ENCODE results near the gene ZSWIM4.
"Not testable (repeated sequence)": the region's sequence is repeated elsewhere in the genome, so short reads cannot be mapped to it uniquely, and the experiment has no call there.

ZSWIM4 gene

DNA sequence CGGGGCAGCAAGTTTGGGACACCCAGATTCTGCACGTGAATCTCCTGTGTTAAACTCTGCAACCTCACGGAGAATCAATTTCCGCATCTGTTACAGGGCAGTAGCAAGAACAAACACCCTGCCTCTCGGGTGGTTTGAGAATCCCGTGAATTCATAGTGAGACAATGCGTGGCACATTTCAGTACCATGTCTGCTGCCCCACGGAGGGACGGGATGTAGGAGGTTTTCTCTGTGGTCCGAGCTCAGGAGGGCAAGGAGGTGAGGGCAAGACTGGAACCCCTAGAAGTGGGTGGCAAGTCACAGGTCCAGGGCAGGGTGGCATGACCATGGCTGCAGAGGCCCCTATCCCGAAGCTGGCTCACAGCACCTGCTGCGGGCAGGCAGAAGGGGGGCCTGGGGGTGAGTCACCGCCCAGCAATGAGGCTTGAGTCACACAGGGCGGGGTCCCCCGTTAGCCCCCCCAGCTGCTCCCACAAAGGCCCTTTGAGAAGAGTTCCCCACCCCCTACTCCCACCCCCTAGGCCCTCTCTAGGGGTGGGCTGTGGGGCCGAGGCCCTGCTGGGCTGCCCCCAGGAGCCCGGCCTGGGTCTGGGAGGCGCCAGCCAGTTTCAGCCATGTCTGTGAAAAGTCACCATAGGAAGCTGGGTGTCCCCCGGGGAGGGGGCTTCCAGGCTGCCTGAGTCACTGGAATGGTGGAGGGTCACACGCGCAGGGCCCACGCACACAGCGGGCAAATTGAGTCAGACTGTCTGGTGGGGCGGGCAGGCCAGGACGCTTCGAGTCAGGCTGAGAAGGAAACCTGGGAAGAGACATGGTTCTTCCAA lies 55.9 kb downstream of the ZSWIM4 start:
- DNase-seq (ENCODE audit: low spot score): no peak

DNA sequence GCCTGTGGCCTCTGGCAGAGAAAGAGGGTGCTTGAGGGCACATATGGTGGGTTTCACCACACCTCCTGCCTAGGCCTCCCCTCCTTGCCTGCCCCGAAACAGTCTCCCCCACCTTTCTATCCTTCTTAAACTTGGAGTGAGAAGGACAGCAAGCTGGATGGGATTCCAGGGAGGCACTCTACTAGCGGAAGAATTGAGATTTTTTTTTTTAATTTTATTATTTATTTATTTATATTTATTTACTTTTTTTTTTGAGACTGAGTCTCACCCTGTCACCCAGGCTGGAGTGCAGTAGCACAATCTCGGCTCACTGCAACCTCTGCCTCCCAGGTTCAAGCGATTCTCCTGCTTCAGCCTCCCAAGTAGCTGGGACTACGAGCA lies 56.5 kb downstream of the ZSWIM4 start:
- DNase-seq (ENCODE audit: low spot score): not testable (repeated sequence)

- not testable (repeated sequence) for DNase-seq (ENCODE audit: low spot score)
Observed at GRCh38 chr19:13852171-13852707, 57.0 kb downstream of the ZSWIM4 start.

DNA sequence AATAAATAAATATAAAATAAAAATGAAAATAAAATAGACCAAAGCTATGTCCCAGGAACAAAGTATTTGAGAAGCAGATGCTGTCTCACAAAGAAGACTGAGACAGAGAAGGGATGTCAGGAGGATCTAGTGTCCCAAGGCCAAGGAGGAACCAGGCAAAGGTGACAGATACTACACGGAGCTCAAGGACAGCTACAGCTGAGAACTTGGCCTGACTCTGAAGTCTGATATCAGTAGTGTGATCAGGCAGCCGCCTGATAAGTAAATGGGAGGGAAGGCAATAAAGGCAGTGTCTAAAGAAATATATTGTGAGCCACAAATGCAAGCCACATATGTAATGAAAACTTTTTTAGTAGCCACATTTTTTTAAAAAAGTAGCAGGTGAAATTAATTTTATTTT lies 61.3 kb downstream of the ZSWIM4 start:
- DNase-seq (ENCODE audit: low spot score): no peak

DNA sequence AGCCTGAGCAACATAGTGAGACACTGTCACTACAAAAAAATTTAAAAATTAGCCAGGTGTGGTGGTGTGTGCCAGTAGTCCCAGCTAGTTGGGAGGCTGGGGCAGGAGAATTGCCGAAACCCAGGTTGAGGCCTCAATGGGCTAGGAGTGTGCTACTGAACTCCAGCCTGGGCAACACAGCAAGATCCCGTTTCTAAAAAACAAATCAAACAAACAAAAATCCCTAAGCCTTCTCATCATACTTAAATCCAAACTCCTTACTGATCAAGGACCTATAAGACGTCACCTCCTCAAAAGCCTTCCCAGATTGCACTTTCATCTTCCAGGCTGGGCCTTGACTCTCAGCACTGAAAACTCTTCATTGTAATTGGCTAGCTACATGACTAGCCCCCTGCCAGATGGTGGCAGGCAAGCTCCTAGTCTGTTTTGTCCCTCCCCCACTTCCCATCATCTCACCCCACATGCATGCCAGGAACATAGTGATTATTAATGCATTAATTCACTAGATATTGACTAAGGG lies 64.2 kb downstream of the ZSWIM4 start:
- no peak for DNase-seq (ENCODE audit: low spot score)

GRCh38 chr19:13860679-13861391 lies 65.6 kb downstream of the ZSWIM4 start:
- no peak for DNase-seq (ENCODE audit: low spot score)

GRCh38 chr19:13861392-13861713 lies 66.1 kb downstream of the ZSWIM4 start:
- DNase-seq (ENCODE audit: low spot score): no peak

- peak; percentile 88 for DNase-seq (ENCODE audit: low spot score)
Observed at GRCh38 chr19:13861714-13862531, 66.7 kb downstream of the ZSWIM4 start.

- no peak for DNase-seq (ENCODE audit: low spot score)
Observed at GRCh38 chr19:13864046-13864666, 68.9 kb downstream of the ZSWIM4 start.

DNA sequence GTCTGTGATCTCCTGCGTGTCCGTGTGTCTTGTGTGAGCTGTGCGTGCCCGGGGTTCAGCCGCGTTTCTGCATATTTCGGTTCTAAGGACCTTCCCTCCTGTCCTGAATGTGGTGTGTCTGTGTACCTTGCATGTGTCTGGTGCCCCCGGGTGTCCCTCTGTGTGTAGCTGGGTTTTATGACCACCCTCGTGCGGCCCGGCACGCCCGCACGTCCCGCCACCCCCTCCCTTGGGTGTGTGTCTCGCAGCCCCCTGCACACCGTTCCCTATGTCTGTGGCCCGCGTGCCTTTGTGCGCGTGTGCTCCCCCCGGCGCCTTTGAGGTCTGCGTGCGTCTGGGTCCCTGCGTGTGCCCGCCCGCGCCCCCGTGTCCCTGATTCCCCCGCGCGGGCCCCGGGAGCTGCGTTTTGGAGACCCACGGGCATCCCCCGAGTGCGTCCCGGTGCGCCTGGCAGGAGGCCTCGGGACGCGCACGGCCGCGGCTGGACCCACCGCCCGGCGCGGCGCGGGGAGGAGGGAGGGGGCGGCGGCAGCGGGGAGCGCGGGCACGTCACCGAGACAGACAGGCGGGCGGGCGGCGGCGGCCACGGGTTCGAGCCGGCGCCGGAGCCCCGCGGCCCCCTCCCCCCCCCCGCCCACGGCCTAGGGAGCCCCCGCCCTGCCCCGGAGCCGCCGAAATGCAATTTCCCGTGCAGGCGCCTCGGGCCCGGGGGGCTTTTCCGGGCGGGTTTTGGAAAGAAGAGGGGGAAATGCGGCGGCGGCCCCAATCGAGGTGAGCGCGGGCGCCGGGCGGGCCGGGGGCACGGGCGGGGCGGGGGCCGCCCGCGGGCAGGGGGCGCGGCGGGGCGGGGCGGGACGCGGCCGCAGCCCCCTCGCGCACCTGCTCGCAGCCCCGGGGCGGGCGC lies 69.7 kb downstream of the ZSWIM4 start:
- no peak for DNase-seq (ENCODE audit: low spot score)

DNA sequence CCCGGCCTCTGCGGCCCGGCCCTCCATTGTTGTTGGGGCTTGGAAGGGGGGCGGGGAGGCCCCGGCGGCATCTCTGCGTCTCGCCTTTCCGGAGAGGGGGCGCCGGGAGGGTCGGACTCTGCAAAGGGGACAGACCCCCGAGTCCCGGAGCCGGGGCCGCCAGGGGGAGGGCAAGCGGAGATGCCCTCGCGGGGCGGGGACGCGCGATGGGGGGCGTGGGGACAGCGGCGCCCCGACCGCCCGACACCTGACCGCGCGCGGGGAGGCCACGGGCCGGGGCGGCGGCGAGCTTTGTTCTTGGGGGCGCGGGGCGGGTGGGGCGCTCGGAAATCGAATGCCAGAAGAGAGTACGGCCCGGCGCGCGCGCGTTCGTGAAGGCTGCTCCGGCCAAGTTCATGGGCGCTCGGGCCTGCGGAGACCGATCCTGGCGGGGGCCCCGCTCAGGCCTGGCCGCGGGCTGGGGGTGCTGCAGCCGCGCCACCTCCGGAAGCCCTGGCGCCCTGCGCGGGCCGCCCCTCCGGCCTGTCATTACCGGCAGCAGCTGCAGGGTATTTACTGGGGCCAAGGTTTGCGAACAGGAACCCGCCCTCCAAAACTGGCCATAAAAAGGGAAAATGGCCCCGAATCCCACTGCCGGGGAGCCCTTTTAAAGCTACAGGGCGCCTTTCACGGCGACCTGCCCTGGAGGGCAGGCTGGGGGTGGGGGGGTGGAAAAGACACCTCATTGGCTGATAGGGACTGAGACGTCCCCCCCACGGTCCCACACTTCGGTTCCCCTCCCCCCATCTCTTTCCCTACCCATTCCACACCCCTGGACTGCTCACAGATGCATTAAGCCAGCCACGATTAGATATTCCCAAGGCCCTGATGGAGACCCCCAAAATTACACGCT lies 70.6 kb downstream of the ZSWIM4 start:
- DNase-seq (ENCODE audit: low spot score): no peak

GRCh38 chr19:13866463-13867046 lies 71.3 kb downstream of the ZSWIM4 start:
- no peak for DNase-seq (ENCODE audit: low spot score)

DNA sequence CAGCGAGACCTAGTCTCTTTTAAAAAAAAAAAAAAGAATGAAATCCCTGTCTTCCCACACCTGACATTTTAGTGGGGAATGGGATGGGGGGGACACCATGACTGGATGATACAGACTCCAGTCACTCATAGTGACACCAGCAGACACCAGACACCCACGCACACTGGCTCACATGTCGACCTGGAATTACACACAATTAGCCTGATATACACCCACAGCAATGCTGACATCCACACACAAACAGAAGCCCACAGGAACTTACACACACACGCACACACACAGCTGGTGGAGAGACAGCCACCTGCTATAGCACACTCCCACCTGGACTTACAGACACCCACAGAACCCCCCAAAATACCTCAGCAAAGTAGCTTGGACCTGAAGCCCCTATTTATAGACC lies 73.4 kb downstream of the ZSWIM4 start:
- DNase-seq (ENCODE audit: low spot score): no peak

GRCh38 chr19:13869281-13869680 lies 74.0 kb downstream of the ZSWIM4 start:
- DNase-seq (ENCODE audit: low spot score): no peak

GRCh38 chr19:13870873-13871272 lies 75.6 kb downstream of the ZSWIM4 start:
- DNase-seq (ENCODE audit: low spot score): no peak

DNA sequence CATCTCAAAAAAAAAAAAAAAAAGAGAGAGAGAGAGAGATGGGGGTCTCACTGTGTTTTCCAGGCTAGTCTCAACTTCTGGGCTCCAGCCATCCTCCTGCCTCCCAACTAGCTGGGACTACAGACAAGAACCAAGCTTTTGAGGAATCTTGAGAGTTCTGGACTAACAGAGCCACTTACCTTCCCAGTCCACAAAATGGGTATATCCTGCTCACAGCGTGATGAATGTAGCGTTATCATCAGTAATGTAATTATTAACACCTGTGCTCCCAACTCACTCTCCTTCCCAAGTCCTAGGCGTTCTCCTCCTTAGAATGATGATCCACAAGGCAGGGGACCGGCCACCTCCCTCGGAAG lies 77.1 kb downstream of the ZSWIM4 start:
- DNase-seq (ENCODE audit: low spot score): no peak

DNA sequence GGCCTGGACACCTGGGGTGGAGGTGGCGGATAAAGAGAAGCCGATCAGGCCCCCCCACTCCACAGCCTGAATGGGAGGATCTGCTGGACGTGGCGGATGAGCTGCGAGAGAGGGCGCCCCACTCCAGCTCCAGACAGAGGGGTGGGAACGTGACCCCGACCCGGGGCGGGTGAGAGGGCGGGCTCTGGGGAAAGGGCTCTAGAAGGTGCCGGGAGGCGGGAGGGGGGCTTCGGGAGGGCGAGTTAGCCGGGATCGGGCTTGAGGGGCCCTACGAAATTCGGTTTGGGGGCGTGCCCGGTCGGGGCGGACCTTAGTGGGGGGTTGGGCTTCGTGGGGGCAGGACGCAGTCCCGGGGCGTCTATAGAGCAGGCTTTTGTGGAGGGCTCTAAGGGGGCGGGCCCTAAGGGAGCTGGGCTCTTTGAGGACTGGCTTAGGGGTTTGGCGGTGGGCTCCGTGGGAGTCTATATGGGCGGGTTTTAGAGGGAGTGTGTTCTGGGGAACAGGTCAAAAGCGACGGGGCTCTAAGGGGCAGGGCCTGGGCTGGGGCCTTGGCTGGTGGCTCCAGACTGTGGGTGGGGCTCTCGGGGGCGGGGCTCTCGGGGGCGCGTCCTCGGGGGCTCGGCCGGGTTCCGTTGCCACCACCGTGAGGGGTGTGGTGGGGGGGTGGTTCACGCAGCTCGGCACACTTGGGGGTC lies 77.6 kb downstream of the ZSWIM4 start:
- peak; percentile 76 for DNase-seq (ENCODE audit: low spot score)

DNA sequence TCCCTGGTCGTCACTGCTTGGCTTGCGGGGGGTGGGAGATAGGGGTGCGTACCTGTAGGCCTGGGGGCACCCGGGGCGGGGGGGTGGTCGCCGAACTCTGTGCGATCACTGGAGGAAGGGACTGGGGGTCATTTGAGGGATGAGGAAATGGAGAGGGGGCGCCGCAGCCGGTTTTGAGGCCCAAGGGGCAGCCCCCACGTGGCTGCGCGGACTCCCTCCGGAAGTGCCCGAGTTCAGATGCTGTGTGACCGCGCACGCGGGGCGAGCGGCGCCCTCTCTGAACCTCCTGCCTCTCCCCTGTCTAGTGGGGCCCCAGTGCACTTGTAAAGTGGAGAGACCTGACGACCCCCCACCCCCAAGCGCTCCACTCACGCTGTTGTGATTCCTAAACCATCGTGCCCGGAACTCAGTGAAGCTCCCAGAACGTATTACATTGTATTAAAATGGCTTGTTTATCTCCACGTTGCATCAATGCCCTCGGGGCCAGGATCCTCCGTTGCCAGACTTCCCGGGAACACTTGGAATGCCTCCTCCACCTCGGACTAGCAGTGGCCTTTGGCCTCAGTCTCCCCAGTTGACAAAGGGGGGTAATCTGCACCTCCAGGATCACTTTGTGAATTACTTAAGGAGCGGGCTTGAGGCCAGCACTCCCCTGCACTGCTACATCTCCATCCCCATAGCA lies 78.7 kb downstream of the ZSWIM4 start:
- DNase-seq (ENCODE audit: low spot score): no peak

All from HuH-7 (cell line).